Activated CD4-positive, alpha-beta T cell treated with anti-CD3 and anti-CD28 coated beads, Interleukin-2, amount 50 U/mL, for 48 hours (primary cell): ENCODE data around the gene ARSI.
"Not testable (repeated sequence)": the region's sequence is repeated elsewhere in the genome, so short reads cannot be mapped to it uniquely, and the experiment has no call there.

Source experiments
- DNase-seq, 2 experiments: peaks; one replicate each; pipeline ENCODE4 v3.0.0-alpha.2; 2020

The ARSI gene

GRCh38 chr5:150263801-150264621, 38.7 kb downstream of the ARSI start:
- DNase-seq: no peak

DNA sequence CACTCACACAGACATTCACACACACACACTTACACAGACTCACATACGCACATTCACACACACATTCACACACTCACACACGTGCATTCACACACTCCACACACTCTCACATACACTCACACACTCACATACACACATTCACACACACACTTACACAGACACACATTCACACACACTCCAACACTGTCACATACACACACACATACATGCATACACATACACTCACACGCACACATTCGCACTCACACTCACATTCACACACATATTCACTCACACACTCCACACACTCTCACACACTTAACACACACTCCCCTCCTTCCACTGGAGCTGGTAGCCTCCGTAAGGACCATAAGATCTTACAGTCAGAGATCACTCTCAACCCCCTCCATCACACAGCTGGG, 39.3 kb downstream of the ARSI start:
- no peak for DNase-seq

GRCh38 chr5:150262502-150262901, 40.2 kb downstream of the ARSI start:
- DNase-seq: no peak

GRCh38 chr5:150261231-150261630, 41.5 kb downstream of the ARSI start:
- DNase-seq: no peak

- DNase-seq: no peak
These were observed 44.6 kb downstream of the ARSI start for GRCh38 chr5:150258130-150258529.

- no peak for DNase-seq
These were observed 45.3 kb downstream of the ARSI start for GRCh38 chr5:150257424-150257823.

DNA sequence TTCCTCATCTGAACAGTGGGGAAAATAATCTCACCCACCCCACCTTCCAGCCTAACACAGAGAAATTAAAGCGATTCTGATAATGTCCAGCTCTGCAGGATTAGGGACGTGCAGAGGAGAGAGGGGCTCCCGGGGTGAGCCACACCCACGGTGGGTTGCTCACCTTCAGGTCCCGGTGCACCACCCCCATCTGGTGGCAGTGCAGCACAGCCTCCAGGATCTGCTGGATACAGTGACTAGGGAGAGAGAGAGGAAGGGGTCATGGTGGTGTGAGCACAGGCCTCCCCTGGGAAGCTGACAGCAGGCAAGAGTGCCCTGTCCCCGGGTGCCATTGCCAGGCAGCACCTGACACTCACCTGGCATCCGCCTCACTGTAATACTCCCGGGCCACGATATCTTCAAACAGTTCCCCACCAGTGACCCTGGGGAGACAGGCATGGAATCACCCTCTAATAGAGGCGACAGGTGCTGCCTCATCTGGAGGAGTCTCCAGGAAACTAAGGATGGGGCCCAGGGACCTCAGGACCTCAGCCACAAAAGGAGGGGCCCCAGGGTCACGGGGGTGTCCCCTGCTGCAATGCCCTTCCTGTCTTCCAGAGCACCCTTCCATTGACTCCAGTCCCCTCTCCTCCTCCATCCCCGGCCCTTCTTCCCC, 46.2 kb downstream of the ARSI start:
- no peak for DNase-seq

DNA sequence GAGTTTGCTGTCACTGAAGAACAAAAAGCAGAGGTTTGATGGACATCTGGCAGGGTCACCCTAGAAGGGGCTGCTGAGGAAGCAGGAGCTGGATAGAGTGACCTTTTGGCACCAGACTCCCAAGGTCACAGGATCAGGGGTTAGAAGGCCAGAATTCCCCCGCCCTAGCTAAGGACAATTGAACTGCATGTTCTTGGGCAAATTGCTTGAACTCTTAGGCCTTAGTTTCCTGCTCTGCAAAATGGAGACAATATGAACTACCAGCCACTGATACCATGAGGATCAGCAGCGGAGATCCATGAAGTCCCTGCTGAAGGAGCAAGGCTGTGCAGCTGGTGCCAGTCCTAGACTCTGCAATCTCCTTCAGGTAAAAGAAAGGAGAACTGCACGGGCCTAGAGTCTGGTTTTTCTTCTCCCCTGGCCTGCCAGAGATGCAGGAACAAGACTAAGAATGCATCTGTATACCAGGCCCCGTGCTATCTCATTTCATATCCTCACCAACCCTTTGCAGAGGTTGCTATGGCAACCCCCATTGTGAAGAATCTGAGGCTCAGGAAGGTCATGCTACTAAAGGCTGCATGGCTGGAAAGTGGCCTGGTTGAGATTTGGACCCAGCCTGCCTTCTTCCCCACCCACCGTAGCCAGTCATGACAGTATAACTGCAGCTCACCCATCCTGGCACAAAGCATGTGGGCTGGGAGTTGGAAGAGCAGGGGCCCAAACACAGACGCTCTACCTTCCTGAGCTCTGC, 46.9 kb downstream of the ARSI start:
- DNase-seq: no peak

DNA sequence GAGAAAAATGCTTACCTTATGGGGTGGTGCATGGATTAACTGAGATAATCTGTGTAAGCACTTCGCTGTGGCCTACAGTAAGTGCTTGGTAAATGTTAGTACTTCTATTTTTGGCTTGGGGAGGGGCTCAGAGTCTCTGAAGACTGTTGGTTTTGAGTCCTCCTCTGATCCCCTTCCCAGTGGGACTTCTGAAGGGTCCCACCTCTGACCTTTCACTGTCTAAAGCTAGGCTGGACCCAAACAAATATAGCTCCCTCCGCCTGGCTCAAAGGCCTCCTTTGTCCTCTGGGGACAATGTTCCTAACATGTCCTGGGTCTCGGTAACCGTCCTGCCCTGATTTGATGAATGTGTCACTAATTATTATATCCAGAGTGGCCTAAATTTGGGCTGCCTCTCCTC, 47.9 kb downstream of the ARSI start:
- no peak for DNase-seq

DNA sequence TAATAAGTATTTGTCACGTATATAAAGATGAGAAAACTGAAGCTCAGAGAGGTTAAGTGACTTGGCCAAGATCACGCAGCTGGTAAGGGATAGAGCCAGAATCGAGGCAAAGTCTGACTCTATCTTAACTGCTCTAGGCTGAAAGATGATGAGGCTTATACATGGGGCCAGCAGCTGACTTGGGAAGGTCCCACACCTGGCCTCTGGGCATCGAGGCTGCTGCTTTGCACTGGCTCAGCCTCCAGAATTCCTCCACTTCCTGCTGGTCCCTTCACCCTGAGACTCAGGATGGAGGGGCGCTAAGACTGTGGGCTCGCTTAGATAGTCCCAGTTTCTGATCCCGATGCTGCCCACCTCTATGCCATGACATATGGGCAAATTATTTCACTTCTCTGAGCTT, 48.3 kb downstream of the ARSI start:
- DNase-seq: no peak

- DNase-seq: no peak
These were observed 49.1 kb downstream of the ARSI start for GRCh38 chr5:150253416-150254208.

GRCh38 chr5:150252489-150252888, 50.2 kb downstream of the ARSI start:
- DNase-seq: no peak

DNA sequence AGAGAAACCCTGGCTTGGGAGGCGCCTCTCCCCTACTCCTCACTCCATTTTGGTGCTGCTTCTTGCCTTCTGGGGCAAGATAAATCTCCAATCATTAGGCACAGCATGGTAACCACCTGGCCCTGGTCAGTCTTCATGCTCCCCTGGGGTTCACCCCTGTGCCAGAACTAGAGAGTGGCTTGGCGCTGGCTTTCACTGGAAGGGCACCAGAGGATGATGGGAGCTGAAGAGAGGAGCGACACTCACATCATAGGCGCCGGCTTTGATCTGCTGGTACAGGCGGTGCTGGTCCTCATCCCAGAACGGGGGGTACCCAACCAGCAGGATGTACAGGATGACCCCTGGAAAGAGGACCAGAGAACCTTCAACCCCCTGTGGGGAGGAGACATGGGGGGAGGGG, 51.2 kb downstream of the ARSI start:
- no peak for DNase-seq

DNA sequence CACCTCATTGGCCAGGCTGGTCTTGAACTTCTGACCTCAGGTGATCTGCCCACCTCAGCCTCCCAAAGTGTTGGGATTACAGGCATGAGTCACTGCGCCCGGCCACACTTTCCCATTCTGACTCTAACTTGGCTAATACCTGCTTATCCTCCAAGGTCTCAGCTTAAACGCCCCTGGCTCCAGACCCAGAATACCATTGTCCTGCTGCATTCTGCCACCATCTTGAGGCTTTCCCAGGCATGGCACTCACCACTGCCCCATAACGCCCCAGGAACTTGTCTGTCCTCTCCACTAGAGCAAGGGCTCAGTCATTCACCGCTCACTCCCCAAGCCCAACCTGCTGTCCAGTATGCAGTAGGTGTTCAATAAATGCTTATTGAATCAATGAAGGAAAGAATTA, 53.0 kb downstream of the ARSI start:
- DNase-seq: no peak

DNA sequence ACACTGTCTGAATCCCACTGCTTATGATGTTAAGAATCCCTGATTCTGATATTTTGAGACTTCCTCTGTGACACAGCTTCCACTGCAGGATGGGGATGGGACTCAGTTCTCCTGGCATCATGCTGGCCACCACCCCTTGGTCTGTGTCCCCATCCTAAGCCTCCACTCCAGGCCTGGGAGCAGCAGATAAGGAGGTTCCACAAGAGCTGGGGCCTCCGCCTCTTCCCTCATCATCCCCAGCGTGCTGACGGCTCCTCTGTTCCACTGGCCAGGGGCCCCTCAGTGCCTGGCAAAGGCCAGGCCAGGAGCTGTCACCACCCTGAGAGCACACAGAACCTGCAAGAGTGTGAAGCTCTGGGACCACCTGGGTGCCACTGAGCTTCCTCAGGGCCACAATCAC, 53.8 kb downstream of the ARSI start:
- no peak for DNase-seq

DNA sequence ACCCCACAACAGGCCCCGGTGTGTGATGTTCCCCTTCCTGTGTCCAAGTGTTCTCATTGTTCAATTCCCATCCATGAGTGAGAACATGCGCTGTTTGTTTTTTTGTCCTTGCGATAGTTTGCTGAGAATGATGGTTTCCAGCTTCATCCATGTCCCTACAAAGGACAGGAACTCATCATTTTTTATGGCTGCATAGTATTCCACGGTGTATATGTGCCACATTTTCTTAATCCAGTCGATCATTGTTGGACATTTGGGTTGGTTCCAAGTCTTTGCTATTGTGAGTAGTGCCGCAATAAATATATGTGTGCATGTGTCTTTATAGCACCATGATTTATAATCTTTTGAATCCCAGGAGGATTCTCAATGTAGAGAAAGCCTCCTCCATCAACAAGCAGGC, 54.2 kb downstream of the ARSI start:
- DNase-seq: not testable (repeated sequence)

- DNase-seq: no peak
These were observed 55.0 kb downstream of the ARSI start for GRCh38 chr5:150247726-150248125.

- no peak for DNase-seq
These were observed 55.9 kb downstream of the ARSI start for GRCh38 chr5:150246835-150247234.

- no peak for DNase-seq
These were observed 56.3 kb downstream of the ARSI start for GRCh38 chr5:150246429-150246828.
